AG10803 (cell line): ENCODE data around the gene PACS1.

ENCODE experiments used
- DNase-seq: peaks from one replicate; pipeline ENCODE4 v3.0.0; 2010; ENCODE audit warnings: low read depth
- H3K4me3 ChIP-seq: 2 replicates; pipeline ENCODE4 v1.5.1; 2011; ENCODE audit warnings: mild to moderate bottlenecking, low read length, control low read depth
- TF ChIP-seq, protein P1 (sequence below): conservative IDR thresholded peaks from 2 replicates; pipeline ENCODE4 v1.5.1; 2011; ENCODE audit warnings: mild to moderate bottlenecking, low read length, control low read depth, inconsistent platforms

Gene PACS1

DNA sequence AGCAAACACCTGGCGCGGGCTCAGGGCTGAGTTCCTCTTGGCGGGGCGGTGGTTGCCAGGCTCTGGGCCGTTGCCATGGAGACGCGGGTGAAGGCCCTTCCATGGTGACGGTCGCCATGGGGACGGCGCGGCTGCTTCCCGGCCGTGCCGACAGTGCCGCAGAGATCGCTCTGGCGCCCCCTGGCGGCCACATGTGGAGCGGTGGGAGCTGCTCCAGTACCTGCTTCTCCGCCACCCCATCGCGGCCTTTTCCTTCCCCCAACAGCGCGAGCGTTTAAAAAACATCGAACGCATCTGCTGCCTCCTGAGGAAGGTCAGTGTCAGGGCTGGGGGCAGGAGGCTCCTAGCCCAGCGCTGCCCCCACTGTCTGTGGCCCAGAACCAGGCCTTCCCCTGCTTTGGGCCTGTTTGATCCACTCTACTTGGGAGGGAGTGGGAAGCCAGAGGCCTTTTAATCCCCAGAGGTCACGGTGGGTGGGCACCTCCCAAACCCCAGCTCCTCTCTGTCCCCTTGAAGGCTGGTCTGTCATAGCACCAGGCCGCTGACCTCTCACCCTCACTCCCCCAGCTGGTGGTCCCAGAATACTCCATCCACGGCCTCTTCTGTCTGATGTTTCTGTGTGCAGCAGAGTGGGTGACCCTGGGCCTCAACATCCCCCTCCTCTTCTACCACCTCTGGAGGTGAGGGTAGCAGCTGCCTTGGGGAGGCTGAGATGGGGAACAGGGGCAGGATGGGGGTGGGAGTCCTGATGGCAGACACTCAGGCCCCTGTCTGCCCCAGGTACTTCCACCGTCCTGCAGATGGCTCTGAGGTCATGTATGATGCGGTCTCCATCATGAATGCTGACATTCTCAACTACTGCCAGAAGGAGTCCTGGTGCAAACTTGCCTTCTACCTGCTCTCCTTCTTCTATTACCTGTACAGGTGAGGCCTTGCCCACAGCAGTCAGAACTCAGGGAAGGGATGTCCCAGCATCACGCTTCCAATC is 212.7 kb downstream of the PACS1 start:
- no peak overlapping the region for H3K4me3 ChIP-seq
- peak; percentile 92 for DNase-seq
- TF ChIP-seq, protein P1, sequence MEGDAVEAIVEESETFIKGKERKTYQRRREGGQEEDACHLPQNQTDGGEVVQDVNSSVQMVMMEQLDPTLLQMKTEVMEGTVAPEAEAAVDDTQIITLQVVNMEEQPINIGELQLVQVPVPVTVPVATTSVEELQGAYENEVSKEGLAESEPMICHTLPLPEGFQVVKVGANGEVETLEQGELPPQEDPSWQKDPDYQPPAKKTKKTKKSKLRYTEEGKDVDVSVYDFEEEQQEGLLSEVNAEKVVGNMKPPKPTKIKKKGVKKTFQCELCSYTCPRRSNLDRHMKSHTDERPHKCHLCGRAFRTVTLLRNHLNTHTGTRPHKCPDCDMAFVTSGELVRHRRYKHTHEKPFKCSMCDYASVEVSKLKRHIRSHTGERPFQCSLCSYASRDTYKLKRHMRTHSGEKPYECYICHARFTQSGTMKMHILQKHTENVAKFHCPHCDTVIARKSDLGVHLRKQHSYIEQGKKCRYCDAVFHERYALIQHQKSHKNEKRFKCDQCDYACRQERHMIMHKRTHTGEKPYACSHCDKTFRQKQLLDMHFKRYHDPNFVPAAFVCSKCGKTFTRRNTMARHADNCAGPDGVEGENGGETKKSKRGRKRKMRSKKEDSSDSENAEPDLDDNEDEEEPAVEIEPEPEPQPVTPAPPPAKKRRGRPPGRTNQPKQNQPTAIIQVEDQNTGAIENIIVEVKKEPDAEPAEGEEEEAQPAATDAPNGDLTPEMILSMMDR: peak; percentile 80

DNA sequence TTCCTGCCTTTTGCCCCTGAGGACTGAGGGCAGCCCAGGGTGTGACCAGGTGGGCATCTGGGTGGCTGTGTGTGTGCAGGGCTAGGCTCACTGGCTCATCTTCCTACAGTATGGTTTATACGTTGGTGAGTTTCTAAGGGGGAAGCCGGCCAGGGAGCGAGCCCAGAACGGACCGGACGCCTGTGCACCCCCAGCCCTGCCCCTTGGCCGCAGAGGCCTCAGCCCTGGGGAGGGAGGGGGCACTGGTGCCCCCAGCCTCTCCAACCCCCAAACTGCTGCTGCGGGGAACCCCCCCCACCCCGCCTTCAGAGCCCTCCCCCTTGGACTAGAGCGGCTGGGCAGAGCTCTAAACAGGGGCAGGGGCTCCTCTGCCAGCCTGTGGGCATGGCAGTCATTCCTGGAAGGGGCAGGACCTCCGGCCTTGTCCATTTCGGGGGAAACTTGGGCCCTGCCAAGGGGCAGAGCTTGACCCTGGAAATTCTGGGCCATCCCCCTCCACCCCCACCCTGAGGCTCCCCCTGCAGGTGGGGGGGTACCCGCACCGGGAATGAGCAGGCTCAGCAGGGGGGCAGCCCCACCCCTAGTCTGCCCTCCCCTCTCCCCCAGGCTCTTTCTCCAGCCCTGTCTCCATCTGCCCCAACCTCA is 213.5 kb downstream of the PACS1 start:
- TF ChIP-seq, protein P1: peak; percentile 9; the same call in 1 of the 2 replicates
- DNase-seq: no peak
- no peak overlapping the region for H3K4me3 ChIP-seq

DNA sequence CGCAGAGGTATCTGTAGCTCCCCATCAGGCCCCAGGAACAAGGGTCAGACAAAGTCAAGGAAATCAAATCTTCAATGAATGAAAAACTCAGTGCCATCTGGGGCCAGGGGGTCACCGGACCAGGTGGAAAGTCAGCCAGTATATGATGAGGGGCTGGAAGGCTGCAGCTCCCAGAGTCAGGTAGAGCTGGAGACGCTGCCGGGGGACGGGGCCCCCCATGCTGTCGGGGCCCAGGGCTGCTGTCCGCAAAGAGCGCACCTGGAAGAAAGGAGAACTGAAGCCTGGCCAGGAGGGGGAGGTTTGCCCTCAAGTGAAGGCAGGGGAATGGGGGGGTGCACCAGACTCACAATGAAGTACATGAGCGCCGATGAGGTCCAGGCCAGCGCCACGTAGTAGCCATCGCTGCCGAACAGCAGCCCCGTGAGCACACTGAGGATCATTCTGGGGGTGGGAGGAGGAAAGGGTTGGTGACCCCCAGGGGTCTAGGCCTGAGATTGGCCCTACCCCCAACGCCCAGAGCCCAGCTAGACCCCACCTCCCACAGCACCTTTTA is 214.5 kb downstream of the PACS1 start:
- no peak overlapping the region for H3K4me3 ChIP-seq
- DNase-seq: no peak
- TF ChIP-seq, protein P1: no peak

DNA sequence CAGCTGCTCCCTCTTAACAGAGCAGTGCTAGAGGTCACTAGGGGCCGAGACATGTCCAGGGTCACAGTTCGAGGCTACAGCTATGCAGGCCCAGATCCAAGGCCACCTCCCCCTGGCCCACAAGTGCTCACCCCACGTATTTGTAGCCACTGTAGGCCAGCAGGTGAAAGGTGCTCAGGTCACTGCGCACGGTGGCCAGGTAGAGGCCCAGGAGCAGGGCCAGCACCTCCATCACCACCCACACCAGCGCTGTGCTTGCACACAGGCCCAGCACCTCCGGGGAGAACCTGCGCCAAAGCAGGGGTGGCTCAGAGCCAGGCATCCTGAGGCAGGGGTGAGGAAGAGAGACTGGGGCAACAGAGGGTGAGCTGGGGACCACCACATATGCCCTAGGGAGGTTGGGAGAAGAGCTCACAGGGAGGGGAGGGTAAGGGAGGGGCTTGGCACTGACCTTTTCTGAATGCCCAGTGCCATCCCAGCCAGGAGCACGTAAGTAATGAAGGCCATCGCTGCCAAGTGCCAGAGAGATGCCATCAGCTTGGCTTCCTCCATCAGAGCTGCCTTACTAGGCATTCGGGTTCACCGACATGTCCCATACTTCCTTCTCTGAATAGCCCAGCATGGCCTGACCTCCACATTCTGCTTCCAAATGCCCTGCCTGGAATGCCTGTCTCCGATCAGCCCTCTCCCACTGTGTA is 215.3 kb downstream of the PACS1 start:
- TF ChIP-seq, protein P1: no peak
- no peak overlapping the region for H3K4me3 ChIP-seq
- no peak for DNase-seq

DNA sequence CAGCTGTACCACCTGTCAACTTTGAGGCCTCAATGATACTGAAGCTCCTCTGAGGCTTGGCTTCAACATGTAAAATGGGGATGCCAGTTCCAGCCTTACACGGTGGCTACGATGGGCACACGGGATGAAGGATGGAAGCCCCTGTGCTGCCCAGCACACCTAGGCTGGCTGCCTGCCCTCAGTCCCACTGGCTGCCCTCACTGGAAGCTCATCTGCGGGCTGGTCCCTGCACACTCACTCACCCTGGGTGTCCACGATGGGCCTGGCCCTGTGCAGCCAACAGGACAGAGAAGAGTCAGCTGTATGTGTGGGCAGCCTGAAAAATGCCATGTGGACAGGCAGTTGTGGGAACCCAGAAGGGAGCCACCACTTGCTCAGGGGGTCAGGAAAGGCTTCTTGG is 216.6 kb downstream of the PACS1 start:
- no peak for DNase-seq
- TF ChIP-seq, protein P1: no peak
- H3K4me3 ChIP-seq: no peak overlapping the region

DNA sequence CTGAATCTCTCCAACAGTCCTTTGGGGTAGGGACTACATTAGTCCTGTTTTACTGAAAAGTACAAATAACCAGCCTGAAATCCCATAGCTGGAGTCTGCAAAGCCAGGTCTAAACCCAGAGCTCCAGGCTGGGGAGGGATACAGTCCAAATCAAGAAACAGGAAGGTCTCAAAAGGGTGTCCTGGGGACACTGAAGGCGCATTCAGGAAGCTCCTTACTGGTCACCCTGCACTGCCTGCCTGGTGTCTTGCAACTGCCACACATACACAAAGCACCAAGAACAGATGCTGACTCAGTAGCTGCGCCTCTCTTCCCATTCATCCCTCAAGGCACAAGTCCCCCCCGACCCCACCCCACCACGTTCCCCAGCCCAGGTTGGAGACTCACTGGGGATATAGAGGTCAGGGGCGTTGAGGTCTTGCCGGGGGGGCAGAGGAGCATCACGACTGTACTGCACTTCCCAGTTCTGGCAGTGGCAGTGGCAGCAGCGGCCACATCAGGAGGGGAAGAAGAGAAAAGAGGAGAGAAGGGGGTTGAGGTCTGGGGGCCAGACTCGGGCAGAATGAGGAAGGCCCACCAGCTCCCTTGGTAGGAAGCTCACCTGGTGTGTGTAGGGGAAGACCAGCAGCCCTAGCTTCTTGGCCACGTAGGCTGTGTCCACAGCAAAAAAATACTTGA is 217.3 kb downstream of the PACS1 start:
- DNase-seq: no peak
- TF ChIP-seq, protein P1: no peak
- peak overlapping the region; percentile 91 for H3K4me3 ChIP-seq
